ENCODE results near the gene ZNF350.
"Not testable (repeated sequence)": the region's sequence is repeated elsewhere in the genome, so short reads cannot be mapped to it uniquely, and the experiment has no call there.

DNA sequence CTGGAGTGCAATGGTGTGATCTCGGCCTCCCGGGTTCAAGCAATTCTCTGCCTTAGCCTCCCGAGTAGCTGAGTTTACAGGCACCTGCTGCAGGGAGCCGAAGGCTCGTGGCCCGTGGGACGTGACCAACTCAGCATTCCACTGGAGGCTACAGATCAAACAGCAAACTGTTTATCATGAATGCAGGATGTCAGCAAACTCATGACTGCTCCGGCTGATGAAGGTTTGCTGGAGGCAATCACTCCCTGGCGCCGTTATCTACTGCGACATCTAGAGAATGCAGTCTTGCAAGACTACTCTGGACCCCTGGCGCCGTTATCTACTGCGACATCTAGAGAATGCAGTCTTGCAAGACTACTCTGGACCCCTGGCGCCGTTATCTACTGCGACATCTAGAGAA, 10.9 kb downstream of the ZNF350 start:
- TF ChIP-seq, protein P1, sequence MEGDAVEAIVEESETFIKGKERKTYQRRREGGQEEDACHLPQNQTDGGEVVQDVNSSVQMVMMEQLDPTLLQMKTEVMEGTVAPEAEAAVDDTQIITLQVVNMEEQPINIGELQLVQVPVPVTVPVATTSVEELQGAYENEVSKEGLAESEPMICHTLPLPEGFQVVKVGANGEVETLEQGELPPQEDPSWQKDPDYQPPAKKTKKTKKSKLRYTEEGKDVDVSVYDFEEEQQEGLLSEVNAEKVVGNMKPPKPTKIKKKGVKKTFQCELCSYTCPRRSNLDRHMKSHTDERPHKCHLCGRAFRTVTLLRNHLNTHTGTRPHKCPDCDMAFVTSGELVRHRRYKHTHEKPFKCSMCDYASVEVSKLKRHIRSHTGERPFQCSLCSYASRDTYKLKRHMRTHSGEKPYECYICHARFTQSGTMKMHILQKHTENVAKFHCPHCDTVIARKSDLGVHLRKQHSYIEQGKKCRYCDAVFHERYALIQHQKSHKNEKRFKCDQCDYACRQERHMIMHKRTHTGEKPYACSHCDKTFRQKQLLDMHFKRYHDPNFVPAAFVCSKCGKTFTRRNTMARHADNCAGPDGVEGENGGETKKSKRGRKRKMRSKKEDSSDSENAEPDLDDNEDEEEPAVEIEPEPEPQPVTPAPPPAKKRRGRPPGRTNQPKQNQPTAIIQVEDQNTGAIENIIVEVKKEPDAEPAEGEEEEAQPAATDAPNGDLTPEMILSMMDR (IDR thresholded peaks at IDR 0.05; ENCODE audit: low read depth, low read length, poor library complexity, severe bottlenecking) = not testable (repeated sequence)
- not testable (repeated sequence) for TF ChIP-seq EZH2phosphoT487 (IDR thresholded peaks at IDR 0.05; ENCODE audit: borderline replicate concordance, low read length)
